H1 (cell line): Measurements from ENCODE around the gene CLP1. TPM values are rescaled to one million over a fixed set of nuclear protein-coding genes. Genes with fewer than 3 reads are reported as not detected.

ENCODE experiments used
- CTCF ChIA-PET: fragments of 300-600 bp; sonication (Branson Sonifier 250); formaldehyde crosslinking; loops from one replicate; lab custom pipeline; 2021; ENCODE audit not compliant: partially characterized antibody; lab: Charles Lee
- POLR2A ChIA-PET: fragments of 300-600 bp; sonication (Branson Sonifier 250); formaldehyde crosslinking; loops from one replicate; lab custom pipeline; 2021; ENCODE audit warnings: inconsistent platforms; ENCODE audit not compliant: partially characterized antibody; lab: Charles Lee
- DNase-seq, 2 experiments: peaks; one replicate each; pipeline versions ENCODE4 v3.0.0 to v3.0.0-alpha.2; 2010 to 2022; ENCODE audit warnings: low spot score in 2 of 2, low read depth in 1 of 2, mixed read lengths in 1 of 2
- FAIRE-seq: peaks from 2 replicates; lab custom pipeline; 2011; peaks lifted over from hg19 to GRCh38; lab: Jason Lieb, UNC
- H2AFZ ChIP-seq: 2 replicates; pipeline ENCODE4 v1.8.1; 2012; ENCODE audit warnings: low read length, inconsistent platforms
- H2AK5ac ChIP-seq: 2 replicates; pipeline ENCODE4 v1.6.1; 2013; ENCODE audit warnings: low read depth, low read length
- H2BK120ac ChIP-seq: replicated peaks from 2 replicates; pipeline ENCODE3; 2013; ENCODE audit warnings: low read depth, low read length, inconsistent platforms
- H2BK12ac ChIP-seq: 2 replicates; pipeline ENCODE4 v1.6.1; 2013; ENCODE audit warnings: low read depth, low read length
- H2BK15ac ChIP-seq: 2 replicates; pipeline ENCODE4 v1.6.1; 2013; ENCODE audit warnings: low read length
- H2BK20ac ChIP-seq: 2 replicates; pipeline ENCODE4 v1.6.1; 2013; ENCODE audit warnings: low read length
- H2BK5ac ChIP-seq: 2 replicates; pipeline ENCODE4 v1.6.1; 2013; ENCODE audit warnings: low read depth, low read length
- H3K14ac ChIP-seq: 2 replicates; pipeline ENCODE4 v1.6.1; 2013; ENCODE audit warnings: inconsistent platforms; ENCODE audit not compliant: insufficient read length
- H3K18ac ChIP-seq: 2 replicates; pipeline ENCODE4 v1.6.1; 2013; ENCODE audit warnings: low read length; ENCODE audit errors: extremely low read depth
- H3K23ac ChIP-seq: 2 replicates; pipeline ENCODE4 v1.6.1; 2013; ENCODE audit warnings: inconsistent platforms; ENCODE audit not compliant: insufficient read length
- H3K23me2 ChIP-seq: 2 replicates; pipeline ENCODE4 v1.6.1; 2013; ENCODE audit warnings: low read depth, low read length
- H3K27ac ChIP-seq: 2 replicates; pipeline ENCODE4 v1.6.1; 2011; ENCODE audit warnings: low read depth, low read length, inconsistent platforms
- H3K27me3 ChIP-seq, 4 experiments: replicated peaks in 1 of 4; 1 replicate in 1 of 4; 2 replicates in 3 of 4; pipeline versions ENCODE4 v1.6.1 to v1.8.1; 2011 to 2013; ENCODE audit warnings: low read length in 3 of 4, mild to moderate bottlenecking in 3 of 4, inconsistent platforms in 2 of 4, mixed read lengths in 2 of 4, moderate library complexity in 1 of 4; ENCODE audit not compliant: control insufficient read depth in 3 of 4, insufficient read depth in 3 of 4; ENCODE audit errors: extremely low read depth in 1 of 4
- H3K36me3 ChIP-seq, 4 experiments: 2 replicates each; pipeline versions ENCODE4 v1.6.1 to v1.8.1; 2011 to 2013; ENCODE audit warnings: mild to moderate bottlenecking in 4 of 4, low read length in 3 of 4, moderate library complexity in 2 of 4, control low read depth in 1 of 4, inconsistent platforms in 1 of 4; ENCODE audit not compliant: insufficient read depth in 4 of 4, control insufficient read depth in 2 of 4
- H3K4ac ChIP-seq: replicated peaks from 2 replicates; pipeline ENCODE3; 2013; ENCODE audit warnings: low read length, low read depth, mixed read lengths, inconsistent platforms; ENCODE audit not compliant: insufficient read length
- H3K4me1 ChIP-seq, 4 experiments: replicated peaks in 1 of 4; 1 replicate in 1 of 4; 2 replicates in 3 of 4; pipeline versions ENCODE4 v1.6.1 to v1.8.1; 2011 to 2013; ENCODE audit warnings: low read length in 3 of 4, inconsistent platforms in 2 of 4, mixed read lengths in 1 of 4; ENCODE audit not compliant: insufficient read depth in 4 of 4, control insufficient read depth in 3 of 4
- H3K4me2 ChIP-seq, 2 experiments: 2 replicates each; pipeline versions ENCODE4 v1.6.1 to v1.8.1; 2011 to 2013; ENCODE audit warnings: low read depth in 2 of 2, low read length in 2 of 2, control low read depth in 1 of 2, inconsistent platforms in 1 of 2, mild to moderate bottlenecking in 1 of 2; ENCODE audit not compliant: insufficient read depth in 1 of 2
- H3K4me3 ChIP-seq, 4 experiments: fragments of 200-600, 300-600 bp in 1 of 4; sonication (generic), shearing (Covaris generic), sonication (Bioruptor Twin) in 1 of 4; 2 replicates each; pipeline versions ENCODE4 v1.5.1 to v1.8.1; 2011 to 2016; ENCODE audit warnings: low read length in 4 of 4, low read depth in 3 of 4, control low read depth in 2 of 4, inconsistent platforms in 2 of 4, mild to moderate bottlenecking in 2 of 4, mixed read lengths in 1 of 4, moderate library complexity in 1 of 4; ENCODE audit not compliant: insufficient read depth in 2 of 4; ENCODE audit errors: extremely low read depth in 1 of 4
- H3K56ac ChIP-seq: replicated peaks from 2 replicates; pipeline ENCODE3; 2013; ENCODE audit warnings: low read depth, mild to moderate bottlenecking, mixed read lengths, low read length, inconsistent platforms; ENCODE audit not compliant: insufficient read length
- H3K79me1 ChIP-seq: 2 replicates; pipeline ENCODE4 v1.6.1; 2013; ENCODE audit warnings: low read depth, low read length, control low read depth
- H3K79me2 ChIP-seq, 2 experiments: 2 replicates each; pipeline versions ENCODE4 v1.6.1 to v1.8.1; 2012 to 2013; ENCODE audit warnings: low read length in 2 of 2, mild to moderate bottlenecking in 2 of 2, inconsistent platforms in 1 of 2; ENCODE audit not compliant: insufficient read depth in 2 of 2, control insufficient read depth in 1 of 2
- H3K9ac ChIP-seq, 4 experiments: replicated peaks in 1 of 4; 1 replicate in 1 of 4; 2 replicates in 3 of 4; pipeline versions ENCODE4 v1.6.1 to v1.8.1; 2011 to 2013; ENCODE audit warnings: low read depth in 3 of 4, low read length in 3 of 4, control low read depth in 2 of 4, mild to moderate bottlenecking in 2 of 4, moderate library complexity in 2 of 4, inconsistent platforms in 1 of 4; ENCODE audit errors: extremely low read depth in 1 of 4
- H3K9me3 ChIP-seq, 2 experiments: 2 replicates each; pipeline versions ENCODE4 v1.6.1 to v1.8.1; 2012 to 2013; ENCODE audit warnings: mild to moderate bottlenecking in 2 of 2, moderate library complexity in 2 of 2, control low read depth in 1 of 2, inconsistent platforms in 1 of 2, low read depth in 1 of 2, low read length in 1 of 2, mixed read lengths in 1 of 2; ENCODE audit not compliant: insufficient read depth in 2 of 2
- H4K20me1 ChIP-seq, 2 experiments: replicated peaks in 1 of 2; 2 replicates each; pipeline versions ENCODE3 to v1.8.1; 2011 to 2013; ENCODE audit warnings: inconsistent platforms in 2 of 2, low read length in 2 of 2, mild to moderate bottlenecking in 1 of 2; ENCODE audit not compliant: insufficient read depth in 2 of 2, control insufficient read depth in 1 of 2
- H4K5ac ChIP-seq: 2 replicates; pipeline ENCODE4 v1.6.1; 2013; ENCODE audit warnings: low read length, low read depth, mixed read lengths, inconsistent platforms; ENCODE audit not compliant: insufficient read length
- H4K8ac ChIP-seq: 2 replicates; pipeline ENCODE4 v1.8.0; 2013; ENCODE audit warnings: mild to moderate bottlenecking, moderate library complexity, low read length, inconsistent platforms; ENCODE audit not compliant: insufficient read depth; ENCODE audit errors: extremely low read depth
- H4K91ac ChIP-seq: replicated peaks from 2 replicates; pipeline ENCODE3; 2013; ENCODE audit warnings: low read length, mixed read lengths, inconsistent platforms; ENCODE audit not compliant: insufficient read length
- ATF2 ChIP-seq: IDR thresholded peaks from 2 replicates; pipeline ENCODE4 v1.6.1; 2012; ENCODE audit warnings: low read length, inconsistent platforms
- CEBPB ChIP-seq: IDR thresholded peaks from 2 replicates; pipeline ENCODE4 v1.6.1; 2012; ENCODE audit warnings: low read depth, low read length
- CTBP2 ChIP-seq: IDR thresholded peaks from 2 replicates; pipeline ENCODE4 v1.7.0; 2011; ENCODE audit warnings: borderline replicate concordance, mild to moderate bottlenecking, moderate library complexity, mixed read lengths, low read length; ENCODE audit not compliant: insufficient read depth, insufficient read length
- WGBS, 2 experiments: shearing (Covaris generic) in 1 of 2; methylation state at CpG; one replicate each; pipeline versions ENCODE4 v1.1.6 to v1.1.7; 2013 to 2015; ENCODE audit warnings: low lambda C conversion rate in 2 of 2, mixed read lengths in 2 of 2, inconsistent platforms in 1 of 2, low coverage in 1 of 2, missing lambda C conversion rate in 1 of 2; ENCODE audit not compliant: insufficient replicate concordance in 2 of 2, insufficient coverage in 1 of 2, insufficient read length in 1 of 2; ENCODE audit errors: extremely low coverage in 1 of 2, missing lambda C conversion rate in 1 of 2; 5-methylcytosine and 5-hydroxymethylcytosine counted together
- polyA plus RNA-seq, 7 experiments: library from polyadenylated mRNA; depleted of rRNA in 3 of 7; stranded (reverse) in 5 of 7; unstranded in 2 of 7; fragments of >200 nt in 5 of 7; fragments of 200-250 nt in 2 of 7; gene quantifications; 1 replicate in 5 of 7; 2 replicates in 1 of 7; 4 replicates in 1 of 7; pipeline versions ENCODE4 v1.2.1 to v1.2.3, GENCODE V29; 2011 to 2013; ENCODE audit warnings: missing spikeins in 2 of 7, mixed read lengths in 2 of 7
- total RNA-seq: library from RNA; stranded (reverse); fragmentation: NEBNext Ultra II Directional; extraction: Animal tissue kit (Norgen Biotek cat#: 25700); gene quantifications from 2 replicates; pipeline ENCODE4 v1.2.1, GENCODE V29; 2021

CLP1 gene
- total and polyA plus RNA-seq, 2 of the 8 experiments (the other 6 are each of a cell fraction or from before 2014, with no cell fraction given): 29.4 to 29.9 TPM

GRCh38 chr11:57704932-57705331 lies 47.4 kb downstream of the CLP1 start:
- FAIRE-seq (no peak), DNase-seq (no peak)
- POLR2A ChIA-PET: interaction anchor here (0.7 to 2.1 kb wide), 7 partner anchors 10 to 42 kb away, joined by 3 to 9 read pairs (median 4); no protein-coding TSS in a partner anchor
- H2BK5ac ChIP-seq: no peak overlapping the region
- H2BK20ac ChIP-seq: no peak overlapping the region
- no peaks in the 10 kb centered on the region for H3K27me3 ChIP-seq
- H3K9me3 ChIP-seq: no peaks in the 10 kb centered on the region
- no peak overlapping the region for H3K27ac ChIP-seq
- no peaks in the 10 kb centered on the region for H3K4me1 ChIP-seq
- peaks cover 13 to 37% (median 26%) of the 10 kb centered on the region in 4 experiments for H3K36me3 ChIP-seq
- H3K23me2 ChIP-seq: no peaks in the 10 kb centered on the region; the same call in 1 of the 2 replicates
- WGBS, 2 experiments: 93% methylated on average over 6 of the region's 6 CpGs; no CpG with 5 or more reads in 1 of the 2 experiments
- H3K14ac ChIP-seq: no peak overlapping the region
- no peak overlapping the region for H3K18ac ChIP-seq
- no peak overlapping the region for H4K91ac ChIP-seq
- no peak overlapping the region for H3K4me2 ChIP-seq
- no peak overlapping the region for H3K4ac ChIP-seq
- no peak overlapping the region for H2AFZ ChIP-seq
- H2AK5ac ChIP-seq: no peak overlapping the region
- no peak overlapping the region for H3K4me3 ChIP-seq
- H3K79me1 ChIP-seq: no peaks in the 10 kb centered on the region; the same call in 1 of the 2 replicates
- no peak overlapping the region for H3K56ac ChIP-seq
- 0 out of 4 replicates have a peak, but pooled peaks cover 0 to 3% of the 10 kb centered on the region in 2 experiments for H3K79me2 ChIP-seq
- no peak overlapping the region for H4K5ac ChIP-seq
- H3K23ac ChIP-seq: no peak overlapping the region
- no peaks in the 10 kb centered on the region for H4K20me1 ChIP-seq
- H2BK12ac ChIP-seq: no peak overlapping the region
- no peak overlapping the region for H2BK15ac ChIP-seq
- no peak for TF ChIP-seq CTBP2
- TF ChIP-seq CEBPB: no peak
- no peak for TF ChIP-seq ATF2
- CTCF ChIA-PET: interaction anchor here (1.0 to 1.4 kb wide), 3 partner anchors 326 to 1453 kb away, joined by 3 to 5 read pairs (median 3); no protein-coding TSS in a partner anchor
- 0 out of 2 replicates have a peak overlapping the region, but pooled peaks have one; percentile 11 for H4K8ac ChIP-seq
- H3K9ac ChIP-seq: no peak overlapping the region
- H2BK120ac ChIP-seq: no peak overlapping the region
